Measurements from ENCODE around the gene NPAT.

The NPAT gene

DNA sequence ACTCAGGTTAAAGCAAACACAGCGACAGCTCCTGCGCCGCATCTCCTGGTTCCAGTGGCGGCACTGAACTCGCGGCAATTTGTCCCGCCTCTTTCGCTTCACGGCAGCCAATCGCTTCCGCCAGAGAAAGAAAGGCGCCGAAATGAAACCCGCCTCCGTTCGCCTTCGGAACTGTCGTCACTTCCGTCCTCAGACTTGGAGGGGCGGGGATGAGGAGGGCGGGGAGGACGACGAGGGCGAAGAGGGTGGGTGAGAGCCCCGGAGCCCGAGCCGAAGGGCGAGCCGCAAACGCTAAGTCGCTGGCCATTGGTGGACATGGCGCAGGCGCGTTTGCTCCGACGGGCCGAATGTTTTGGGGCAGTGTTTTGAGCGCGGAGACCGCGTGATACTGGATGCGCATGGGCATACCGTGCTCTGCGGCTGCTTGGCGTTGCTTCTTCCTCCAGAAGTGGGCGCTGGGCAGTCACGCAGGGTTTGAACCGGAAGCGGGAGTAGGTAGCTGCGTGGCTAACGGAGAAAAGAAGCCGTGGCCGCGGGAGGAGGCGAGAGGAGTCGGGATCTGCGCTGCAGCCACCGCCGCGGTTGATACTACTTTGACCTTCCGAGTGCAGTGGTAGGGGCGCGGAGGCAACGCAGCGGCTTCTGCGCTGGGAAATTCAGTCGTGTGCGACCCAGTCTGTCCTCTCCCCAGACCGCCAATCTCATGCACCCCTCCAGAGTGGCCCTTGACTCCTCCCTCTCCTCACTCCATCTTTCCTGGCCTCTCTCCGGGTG is at the start of gene NPAT, which contains the start of gene ATM:
Gene NPAT, minus strand, starts transcription at position 65 of the 774 bp plus-strand sequence. CDS start 102 bp downstream, outside the sequence.
Gene ATM, plus strand, starts transcription at position 494 of the 774 bp plus-strand sequence. CDS start 4,558 bp downstream, outside the sequence.
- Histone ChIP-seq H3K4me1 (ENCODE audit: control insufficient read depth in 1 of 2, insufficient read depth in 1 of 2, low read depth in 1 of 2, low read length in 1 of 2) (peaks cover 54 to 60% of the 10 kb centered on the region in 2 experiments), H3K4me3 (ENCODE audit: low read depth in 1 of 2, low read length in 1 of 2) (peak within 1 kb of the TSS; percentile 85 to 97), H3K27ac (peak within 1 kb of the TSS; percentile 96), H3K27me3 (no peaks in the 10 kb centered on the region), H3K36me3 (peaks cover 10% of the 10 kb centered on the region), H3K9me3 (no peaks in the 10 kb centered on the region)
- TF ChIP-seq, protein P1, sequence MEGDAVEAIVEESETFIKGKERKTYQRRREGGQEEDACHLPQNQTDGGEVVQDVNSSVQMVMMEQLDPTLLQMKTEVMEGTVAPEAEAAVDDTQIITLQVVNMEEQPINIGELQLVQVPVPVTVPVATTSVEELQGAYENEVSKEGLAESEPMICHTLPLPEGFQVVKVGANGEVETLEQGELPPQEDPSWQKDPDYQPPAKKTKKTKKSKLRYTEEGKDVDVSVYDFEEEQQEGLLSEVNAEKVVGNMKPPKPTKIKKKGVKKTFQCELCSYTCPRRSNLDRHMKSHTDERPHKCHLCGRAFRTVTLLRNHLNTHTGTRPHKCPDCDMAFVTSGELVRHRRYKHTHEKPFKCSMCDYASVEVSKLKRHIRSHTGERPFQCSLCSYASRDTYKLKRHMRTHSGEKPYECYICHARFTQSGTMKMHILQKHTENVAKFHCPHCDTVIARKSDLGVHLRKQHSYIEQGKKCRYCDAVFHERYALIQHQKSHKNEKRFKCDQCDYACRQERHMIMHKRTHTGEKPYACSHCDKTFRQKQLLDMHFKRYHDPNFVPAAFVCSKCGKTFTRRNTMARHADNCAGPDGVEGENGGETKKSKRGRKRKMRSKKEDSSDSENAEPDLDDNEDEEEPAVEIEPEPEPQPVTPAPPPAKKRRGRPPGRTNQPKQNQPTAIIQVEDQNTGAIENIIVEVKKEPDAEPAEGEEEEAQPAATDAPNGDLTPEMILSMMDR (IDR thresholded peaks at IDR 0.05) = peak; percentile 89

DNA sequence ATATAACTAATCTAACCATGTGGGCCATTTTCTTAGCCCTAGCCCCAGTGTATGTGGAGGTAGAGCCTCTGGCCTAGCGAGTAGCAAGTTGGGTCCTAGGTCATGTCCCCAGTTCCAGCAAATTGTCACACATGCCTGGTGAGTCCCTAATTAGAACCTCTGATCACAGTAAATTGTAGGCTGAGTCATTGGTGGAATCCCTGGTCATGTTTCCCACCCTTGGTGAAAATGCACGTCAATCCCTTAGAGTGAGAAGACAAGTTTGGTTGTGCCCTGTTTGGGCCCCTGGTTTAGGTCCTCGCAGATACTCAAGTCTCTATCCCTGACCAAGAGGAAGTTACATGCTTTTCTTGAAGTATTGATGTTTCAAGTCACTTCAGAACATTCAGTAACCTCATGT is 47.1 kb upstream of the NPAT start:
- Histone ChIP-seq H3K27ac (peak overlapping the region; percentile 15), H3K4me3 (ENCODE audit: low read depth in 1 of 2, low read length in 1 of 2) (no peak overlapping the region), H3K36me3 (peaks cover 71% of the 10 kb centered on the region)

GRCh38 chr11:108253176-108253575 is 30.7 kb upstream of the NPAT start:
- H3K27me3 ChIP-seq = no peaks in the 10 kb centered on the region
- TF ChIP-seq, protein P1 (IDR thresholded peaks at IDR 0.05) = no peak
- peaks cover 95% of the 10 kb centered on the region for H3K36me3 ChIP-seq
- H3K9me3 ChIP-seq = no peaks in the 10 kb centered on the region
- no peak overlapping the region for H3K4me3 ChIP-seq (ENCODE audit: low read depth in 1 of 2, low read length in 1 of 2)
- H3K27ac ChIP-seq = no peak overlapping the region
- no peaks in the 10 kb centered on the region for H3K4me1 ChIP-seq (ENCODE audit: control insufficient read depth in 1 of 2, insufficient read depth in 1 of 2, low read depth in 1 of 2, low read length in 1 of 2)

More for the DNA sequence above, 47.1 kb upstream of the NPAT start:
- Histone ChIP-seq H3K9me3 (no peaks in the 10 kb centered on the region), H3K4me1 (ENCODE audit: control insufficient read depth in 1 of 2, insufficient read depth in 1 of 2, low read depth in 1 of 2, low read length in 1 of 2) (no peaks in the 10 kb centered on the region), H3K27me3 (no peaks in the 10 kb centered on the region)
- TF ChIP-seq, protein P1 (IDR thresholded peaks at IDR 0.05) = no peak

DNA sequence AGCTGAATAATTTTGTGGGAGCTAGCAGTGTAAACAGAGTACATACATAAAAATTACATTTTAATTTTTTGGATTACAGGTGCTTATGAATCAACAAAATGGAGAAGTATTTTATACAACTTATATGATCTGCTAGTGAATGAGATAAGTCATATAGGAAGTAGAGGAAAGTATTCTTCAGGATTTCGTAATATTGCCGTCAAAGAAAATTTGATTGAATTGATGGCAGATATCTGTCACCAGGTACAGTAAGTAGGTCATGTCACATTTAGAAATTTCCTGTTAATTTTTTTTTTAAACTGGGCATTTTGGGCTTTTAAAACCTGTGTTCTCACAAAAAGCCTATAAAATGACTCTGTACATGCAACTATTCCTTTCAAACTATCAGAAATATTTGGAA is 24.4 kb upstream of the NPAT start:
- peaks cover 49% of the 10 kb centered on the region for H3K36me3 ChIP-seq
- H3K27ac ChIP-seq = peak overlapping the region; percentile 74
- TF ChIP-seq, protein P1 (IDR thresholded peaks at IDR 0.05) = no peak
- H3K27me3 ChIP-seq = no peaks in the 10 kb centered on the region
- peaks cover 17 to 20% of the 10 kb centered on the region in 2 experiments for H3K4me1 ChIP-seq (ENCODE audit: control insufficient read depth in 1 of 2, insufficient read depth in 1 of 2, low read depth in 1 of 2, low read length in 1 of 2)
- H3K4me3 ChIP-seq (ENCODE audit: low read depth in 1 of 2, low read length in 1 of 2) = no peak overlapping the region
- no peaks in the 10 kb centered on the region for H3K9me3 ChIP-seq

DNA sequence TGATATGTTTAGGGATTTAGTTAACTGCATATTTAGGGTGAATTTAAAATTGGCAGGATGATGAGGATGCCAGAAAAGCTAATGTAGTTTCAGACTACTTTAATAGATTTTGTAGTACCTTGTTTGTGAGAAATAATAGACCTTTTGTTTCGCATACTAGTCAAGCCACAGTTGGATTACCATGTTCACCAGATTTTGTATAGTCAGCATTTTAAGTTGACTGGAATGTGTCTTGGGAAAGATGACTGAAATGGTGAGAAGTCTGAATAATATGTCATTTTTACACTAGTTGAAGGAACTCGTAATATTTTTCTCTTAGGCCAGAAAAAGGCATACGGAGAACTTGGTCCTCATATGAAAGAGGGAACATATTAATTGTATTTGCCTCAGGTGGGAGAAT is 23.9 kb upstream of the NPAT start:
- Histone ChIP-seq H3K27ac (peak overlapping the region; percentile 74), H3K9me3 (no peaks in the 10 kb centered on the region), H3K4me1 (ENCODE audit: control insufficient read depth in 1 of 2, insufficient read depth in 1 of 2, low read depth in 1 of 2, low read length in 1 of 2) (peaks cover 17 to 20% of the 10 kb centered on the region in 2 experiments), H3K4me3 (ENCODE audit: low read depth in 1 of 2, low read length in 1 of 2) (no peak overlapping the region), H3K36me3 (peaks cover 44% of the 10 kb centered on the region), H3K27me3 (no peaks in the 10 kb centered on the region)
- TF ChIP-seq, protein P1 (IDR thresholded peaks at IDR 0.05) = no peak
